ENCODE data around the gene ING5.
A peak's percentile ranks its signal among the peaks of the same experiment; 100 is the strongest.

Gene ING5

DNA sequence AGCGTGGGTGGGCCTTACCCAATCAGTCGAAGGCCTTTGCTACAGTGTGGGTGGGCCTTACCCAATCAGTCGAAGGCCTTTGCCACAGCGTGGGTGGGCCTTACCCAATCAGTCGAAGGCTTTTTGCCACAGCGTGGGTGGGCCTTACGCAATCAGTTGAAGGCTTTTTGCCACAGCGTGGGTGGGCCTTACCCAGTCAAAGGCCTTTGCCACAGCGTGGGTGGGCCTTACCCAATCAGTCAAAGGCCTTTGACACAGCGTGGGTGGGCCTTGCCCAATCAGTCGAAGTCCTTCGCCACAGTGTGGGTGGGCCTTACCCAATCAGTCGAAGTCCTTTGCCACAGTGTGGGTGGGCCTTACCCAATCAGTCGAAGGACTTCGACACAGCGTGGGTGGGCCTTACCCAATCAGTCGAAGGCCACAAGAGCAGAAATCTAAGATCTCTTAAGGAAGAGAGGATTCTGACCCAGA is 58.5 kb downstream of the ING5 start:
- no peak for DNase-seq (ENCODE audit: low spot score)

DNA sequence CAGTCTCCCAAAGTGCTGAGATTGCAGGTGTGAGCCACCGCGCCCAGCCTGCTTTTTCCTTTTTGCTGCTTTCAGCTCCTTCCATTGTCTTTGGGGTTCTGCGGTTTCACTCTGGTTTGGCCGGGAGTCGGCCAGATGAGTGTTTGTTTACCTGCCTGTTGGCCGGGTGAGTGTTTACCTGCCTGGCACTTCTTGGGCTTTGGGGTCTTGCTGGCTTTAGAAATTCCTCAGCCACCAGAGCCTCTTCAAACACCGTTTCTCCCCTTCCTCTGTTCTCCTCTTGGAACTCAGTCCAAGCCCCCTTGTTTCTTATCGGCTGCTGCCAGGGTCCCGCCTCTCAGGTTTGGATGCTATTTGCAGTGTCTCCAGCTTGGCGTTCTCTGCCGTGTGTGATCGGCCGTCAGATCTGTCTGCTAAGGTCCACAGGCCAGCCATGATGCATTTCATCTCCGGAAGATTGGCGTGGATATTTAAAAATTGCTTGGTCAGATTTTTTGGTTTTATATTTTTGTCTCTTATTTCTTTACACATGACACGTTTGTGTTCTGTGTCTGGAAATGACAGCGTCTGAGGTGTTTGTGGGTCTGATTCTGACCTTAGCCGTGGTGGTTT is 60.6 kb downstream of the ING5 start:
- no peak for DNase-seq (ENCODE audit: low spot score)

- no peak for DNase-seq (ENCODE audit: low spot score)
These were observed 61.1 kb downstream of the ING5 start for GRCh38 chr2:241762933-241763369.

GRCh38 chr2:241763551-241764274 is 61.9 kb downstream of the ING5 start:
- peak; percentile 44 for DNase-seq (ENCODE audit: low spot score)

- peak; percentile 67 for DNase-seq (ENCODE audit: low spot score)
These were observed 62.7 kb downstream of the ING5 start for GRCh38 chr2:241764275-241765241.

DNA sequence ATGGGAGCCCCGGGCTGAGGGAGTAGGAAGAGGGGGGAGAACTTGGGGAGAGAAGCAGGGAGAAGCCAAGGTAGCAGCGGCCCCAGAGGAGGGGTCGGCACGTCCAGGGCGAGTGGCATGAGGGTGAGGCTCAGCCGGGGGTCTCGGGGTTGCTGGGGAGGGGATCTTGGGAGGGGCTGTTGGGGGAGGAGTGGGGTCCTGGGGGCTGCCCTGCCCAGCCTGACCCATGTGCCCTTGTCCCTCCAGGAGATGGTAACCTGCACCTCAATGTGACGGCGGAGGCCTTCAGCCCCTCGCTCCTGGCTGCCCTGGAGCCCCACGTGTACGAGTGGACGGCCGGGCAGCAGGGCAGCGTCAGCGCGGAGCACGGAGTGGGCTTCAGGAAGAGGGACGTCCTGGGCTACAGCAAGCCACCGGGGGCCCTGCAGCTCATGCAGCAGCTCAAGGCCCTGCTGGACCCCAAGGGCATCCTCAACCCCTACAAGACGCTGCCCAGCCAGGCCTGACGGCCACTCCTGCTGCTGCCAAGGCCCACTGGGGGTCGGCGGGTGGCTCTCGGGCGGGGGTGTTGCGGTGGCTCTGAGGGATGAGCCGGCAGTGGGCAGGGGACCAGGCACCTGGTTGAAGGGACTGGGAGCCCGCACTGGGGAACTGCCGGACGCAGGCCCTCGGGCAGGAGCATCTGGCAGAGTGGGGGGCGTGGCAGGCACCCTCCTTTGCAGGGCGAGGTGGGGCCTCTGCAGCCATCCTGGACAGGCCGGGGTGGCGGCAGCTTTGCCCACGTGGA is 65.8 kb downstream of the ING5 start:
- DNase-seq (ENCODE audit: low spot score) = peak; percentile 46

DNA sequence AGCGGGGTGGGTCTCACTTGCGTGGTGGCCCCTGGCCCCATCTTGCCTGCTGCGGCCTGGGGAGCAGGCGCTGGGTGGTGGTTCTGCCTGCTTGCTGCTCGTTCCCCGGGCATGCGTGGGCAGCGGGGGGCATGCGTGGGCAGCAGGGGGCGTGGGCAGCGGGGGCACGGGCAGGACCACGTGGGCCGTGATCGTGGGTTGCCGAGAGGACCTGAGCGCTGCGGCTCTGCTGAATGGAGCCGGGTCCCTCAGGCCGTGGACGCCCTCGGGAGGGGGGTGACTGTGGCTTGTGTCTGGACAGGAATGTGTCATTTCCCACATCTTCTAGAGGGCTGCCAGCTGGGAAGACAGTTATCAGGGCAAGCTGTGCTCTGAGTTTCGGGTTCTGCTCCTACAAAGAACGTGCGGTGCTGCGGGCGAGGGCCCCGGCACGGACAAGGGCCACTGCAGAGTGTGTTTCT is 66.4 kb downstream of the ING5 start:
- no peak for DNase-seq (ENCODE audit: low spot score)

GRCh38 chr2:241768850-241769249 is 67.0 kb downstream of the ING5 start:
- DNase-seq (ENCODE audit: low spot score) = no peak

GRCh38 chr2:241769819-241770184 is 68.0 kb downstream of the ING5 start:
- DNase-seq (ENCODE audit: low spot score) = no peak

DNA sequence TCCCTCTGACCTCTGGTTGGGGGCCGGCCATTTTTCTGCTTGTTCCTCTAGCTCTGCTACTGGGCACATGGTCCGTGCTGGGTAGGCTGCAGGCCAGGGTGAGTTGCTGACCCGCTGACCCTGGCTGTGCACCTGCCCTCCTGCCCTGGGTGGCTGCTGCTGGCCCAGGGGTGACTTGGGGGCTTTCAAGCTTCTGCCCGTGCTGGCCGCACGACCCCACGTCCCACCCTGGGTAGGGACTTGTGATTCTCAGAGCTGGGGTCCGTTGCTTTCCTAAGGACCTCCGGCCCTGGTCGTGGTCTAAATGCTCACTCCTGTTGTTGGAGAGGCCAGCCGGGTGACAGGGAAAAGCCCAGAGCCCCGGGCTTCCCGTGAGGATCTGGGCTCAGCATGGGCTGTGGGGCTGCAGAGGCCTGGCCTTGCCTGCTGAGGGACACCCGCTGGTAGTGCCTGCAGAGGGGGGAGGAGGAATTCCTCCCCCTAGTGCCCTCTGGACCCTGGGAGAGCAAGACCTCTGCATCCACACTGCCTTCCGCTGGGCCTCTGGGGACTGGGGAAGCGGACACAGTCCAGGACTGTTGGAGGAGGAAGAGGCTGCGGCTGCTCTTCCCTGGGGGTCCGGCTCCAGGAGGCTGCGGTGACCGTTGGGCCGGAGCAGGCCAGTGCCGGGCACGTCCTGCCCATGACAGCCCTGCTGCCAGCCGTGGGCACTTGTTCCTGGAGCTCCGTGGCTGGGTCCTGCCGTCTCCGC is 68.5 kb downstream of the ING5 start:
- peak; percentile 60 for DNase-seq (ENCODE audit: low spot score)

- DNase-seq (ENCODE audit: low spot score) = no peak
These were observed 69.1 kb downstream of the ING5 start for GRCh38 chr2:241770936-241771285.

- peak; percentile 89 for DNase-seq (ENCODE audit: low spot score)
These were observed 69.6 kb downstream of the ING5 start for GRCh38 chr2:241771286-241772062.

GRCh38 chr2:241772063-241772499 is 70.2 kb downstream of the ING5 start:
- no peak for DNase-seq (ENCODE audit: low spot score)

GRCh38 chr2:241773511-241774418 is 71.9 kb downstream of the ING5 start:
- DNase-seq (ENCODE audit: low spot score) = peak; percentile 45

- peak; percentile 48 for DNase-seq (ENCODE audit: low spot score)
These were observed 72.8 kb downstream of the ING5 start for GRCh38 chr2:241774419-241775222.

- DNase-seq (ENCODE audit: low spot score) = peak; percentile 45
These were observed 73.7 kb downstream of the ING5 start for GRCh38 chr2:241775223-241776177.

All from ecto neural progenitor cell (in vitro differentiated cells).